ENCODE measurements around the gene GOLGA5.
"Not testable (repeated sequence)": the region's sequence is repeated elsewhere in the genome, so short reads cannot be mapped to it uniquely, and the experiment has no call there.

Gene GOLGA5

GRCh38 chr14:92780444-92781232 lies 13.5 kb upstream of the GOLGA5 start:
- DNase-seq (ENCODE audit: low read depth in 2 of 2) = no peak

GRCh38 chr14:92781350-92781749 lies 12.8 kb upstream of the GOLGA5 start:
- no peak for DNase-seq (ENCODE audit: low read depth in 2 of 2)

DNA sequence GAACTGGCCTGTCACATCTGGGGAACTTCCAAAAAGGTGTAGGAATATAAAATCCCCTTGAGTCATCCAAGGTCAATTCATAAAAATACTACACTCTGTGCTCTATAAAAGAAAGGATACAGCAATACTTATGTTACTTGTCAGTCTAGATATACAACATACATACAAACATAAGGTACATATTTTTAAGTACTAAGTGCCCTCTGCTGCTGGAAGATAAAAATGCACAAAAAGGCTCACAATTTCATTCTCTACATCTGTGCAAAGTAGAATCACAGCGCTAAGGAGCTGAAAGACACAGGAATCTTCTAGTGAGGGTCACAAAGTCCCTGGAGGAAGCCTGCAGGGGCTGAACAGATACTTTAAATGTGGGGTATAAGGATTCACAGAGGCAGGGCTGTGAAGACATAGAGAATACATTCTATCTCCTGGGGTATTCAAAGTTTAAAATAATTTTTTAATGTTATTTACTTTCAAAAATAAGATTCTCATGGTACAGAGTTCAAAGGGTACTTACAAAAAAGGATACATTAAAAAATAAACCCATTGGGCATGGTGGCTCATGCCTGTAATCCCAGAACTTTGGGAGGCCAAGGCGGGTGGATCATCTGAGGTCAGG lies 10.2 kb upstream of the GOLGA5 start:
- no peak for DNase-seq (ENCODE audit: low read depth in 2 of 2)

- peak in 1 of 2 experiments; percentile 41 for DNase-seq (ENCODE audit: low read depth in 2 of 2)
Measured at GRCh38 chr14:92785667-92786426, 8.3 kb upstream of the GOLGA5 start.

- no peak for DNase-seq (ENCODE audit: low read depth in 2 of 2)
Measured at GRCh38 chr14:92786427-92786756, 7.7 kb upstream of the GOLGA5 start.

- DNase-seq (ENCODE audit: low read depth in 2 of 2) = no peak
Measured at GRCh38 chr14:92787554-92787953, 6.6 kb upstream of the GOLGA5 start.

DNA sequence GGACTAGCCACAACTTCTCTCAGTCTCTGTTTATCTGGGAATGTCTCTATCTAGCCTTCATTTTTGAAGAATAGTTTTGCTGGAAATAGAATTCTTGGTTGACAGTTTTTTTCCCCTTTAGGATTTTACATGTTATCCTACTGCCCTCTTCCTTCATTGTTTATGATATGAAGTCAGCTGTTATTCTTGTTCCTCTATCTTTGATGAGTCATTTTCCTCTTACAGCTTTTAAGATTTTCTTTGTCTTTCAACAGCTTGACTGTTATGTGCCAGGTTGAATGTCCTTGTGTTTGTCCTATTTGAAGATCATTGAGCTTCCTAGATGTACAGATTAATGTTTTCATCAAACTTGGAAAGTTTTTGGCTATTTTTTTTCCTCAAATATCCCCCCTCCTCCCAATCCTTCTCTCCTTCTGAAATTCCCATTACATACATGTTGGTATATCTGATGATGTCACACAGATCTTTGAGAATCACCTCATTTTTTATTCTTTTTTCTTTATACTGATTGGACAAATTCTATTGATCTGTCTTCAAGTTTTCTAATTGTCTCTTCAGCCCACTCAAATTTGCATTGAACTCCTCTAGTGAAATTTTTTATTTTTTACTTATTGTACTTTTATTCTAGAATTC lies 4.5 kb upstream of the GOLGA5 start:
- no peak for DNase-seq (ENCODE audit: low read depth in 2 of 2)

DNA sequence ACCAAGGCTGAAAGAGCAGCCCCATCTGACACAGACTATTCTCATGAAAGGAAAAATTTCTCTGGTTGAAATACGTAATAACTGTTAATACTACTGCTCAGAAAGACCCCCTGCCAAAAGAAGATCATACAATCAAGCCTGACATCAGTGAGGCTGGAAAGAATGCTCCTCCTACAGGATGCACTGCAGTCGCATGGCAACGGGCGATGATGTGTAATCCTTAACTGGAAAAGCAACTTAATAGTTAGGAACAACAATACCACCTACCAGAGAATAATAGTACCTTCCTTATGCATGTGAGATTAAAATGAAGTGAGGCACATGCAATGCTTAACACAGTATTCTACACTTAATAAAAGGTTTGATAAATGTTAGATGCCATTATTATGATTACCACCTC lies 1.2 kb upstream of the GOLGA5 start:
- no peak for DNase-seq (ENCODE audit: low read depth in 2 of 2)

DNA sequence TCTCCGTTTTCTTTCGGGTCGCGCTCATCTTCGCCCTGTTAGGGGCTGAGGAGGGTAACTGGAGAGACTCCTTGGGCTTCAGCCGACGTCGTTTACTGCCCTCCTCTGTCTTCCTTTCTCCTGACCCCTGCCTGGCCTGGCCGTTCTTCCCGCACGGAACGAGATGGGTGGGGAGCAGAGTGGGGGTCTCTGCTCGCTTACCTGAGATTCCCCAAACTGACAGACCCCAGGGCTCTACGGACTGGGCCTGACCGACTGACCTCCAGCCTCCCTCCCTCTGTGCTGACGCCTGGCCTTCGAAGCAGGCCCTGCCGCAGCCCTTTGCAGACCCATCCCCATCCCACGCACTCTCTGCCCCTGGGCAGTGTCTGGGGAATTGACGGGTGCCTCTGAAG lies 439 bp downstream of the GOLGA5 start:
- DNase-seq (ENCODE audit: low read depth in 2 of 2) = no peak

GRCh38 chr14:92794961-92795360 lies 856 bp downstream of the GOLGA5 start:
- DNase-seq (ENCODE audit: low read depth in 2 of 2) = no peak

DNA sequence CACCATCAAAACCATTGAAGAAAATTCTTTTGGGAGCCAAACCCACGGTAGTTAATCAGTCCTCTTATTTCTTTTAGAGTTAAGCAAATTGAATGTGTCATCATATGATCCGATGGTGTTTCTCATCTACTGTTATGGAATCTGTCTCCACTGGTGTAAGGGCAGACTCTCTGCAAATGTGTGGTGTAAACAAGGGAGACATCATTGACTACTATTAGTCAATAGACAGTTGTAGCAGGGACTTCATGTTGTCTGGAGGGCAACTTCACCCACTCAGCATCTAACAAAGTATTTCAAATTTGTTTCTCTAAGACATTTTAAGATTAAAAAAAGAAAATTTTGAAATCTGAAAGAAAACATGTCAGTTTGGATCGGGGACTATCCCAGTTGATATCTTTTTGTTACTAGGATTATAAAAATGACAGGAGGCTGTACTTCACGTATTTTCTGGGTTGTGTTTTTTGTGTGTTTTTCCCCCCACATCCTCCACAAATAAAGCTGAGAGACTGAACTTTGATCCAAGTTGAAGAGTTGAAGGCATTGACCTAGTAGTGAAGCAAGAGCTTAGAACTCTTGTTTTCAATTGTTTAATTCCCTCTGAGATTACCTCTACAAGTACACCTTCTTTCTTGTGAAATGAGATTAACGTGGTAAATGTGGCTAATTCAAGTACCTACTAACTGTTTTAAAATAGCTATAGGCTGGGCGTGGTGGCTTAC lies 4.0 kb downstream of the GOLGA5 start:
- no peak for DNase-seq (ENCODE audit: low read depth in 2 of 2)

DNA sequence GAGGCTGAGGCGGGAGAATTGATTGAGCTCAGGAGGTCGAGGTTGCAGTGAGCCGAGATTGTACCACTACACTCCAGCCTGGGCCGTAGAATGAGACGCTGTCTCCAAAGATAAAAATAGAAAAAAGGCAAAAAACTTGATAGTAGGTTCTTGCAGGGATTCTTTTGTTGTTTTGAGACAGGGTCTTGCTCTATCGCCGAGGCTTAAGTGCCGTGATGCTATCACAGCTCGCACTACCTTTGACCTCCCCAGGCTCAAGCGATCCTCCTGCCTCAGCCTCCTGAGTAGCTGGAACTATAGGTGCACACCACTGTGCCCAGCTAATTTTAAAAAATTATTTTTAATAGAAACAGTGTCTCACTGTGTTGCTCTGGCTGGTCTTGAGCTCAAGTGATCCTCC lies 4.7 kb downstream of the GOLGA5 start:
- DNase-seq (ENCODE audit: low read depth in 2 of 2) = no peak

DNA sequence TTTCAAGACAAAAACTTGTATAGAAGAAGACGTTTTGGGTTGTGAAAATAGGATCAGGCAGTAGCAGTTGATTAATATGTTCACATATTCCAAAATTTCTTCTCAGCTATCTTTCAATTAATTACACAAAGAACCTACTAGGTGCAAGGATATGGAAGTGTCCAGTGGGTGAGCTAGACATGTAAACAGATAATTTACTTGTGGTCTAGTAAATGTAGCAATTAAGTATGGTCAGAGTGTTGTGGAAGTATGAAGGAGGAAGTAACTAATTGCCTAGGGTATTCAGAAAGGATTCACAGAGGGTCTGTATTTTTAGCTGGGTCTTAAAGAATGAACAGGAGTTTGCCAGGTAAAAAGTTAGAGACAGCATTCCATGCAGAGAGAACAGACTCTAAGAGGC lies 5.9 kb downstream of the GOLGA5 start:
- DNase-seq (ENCODE audit: low read depth in 2 of 2) = no peak

- DNase-seq (ENCODE audit: low read depth in 2 of 2) = no peak
Measured at GRCh38 chr14:92800525-92800924, 6.4 kb downstream of the GOLGA5 start.

DNA sequence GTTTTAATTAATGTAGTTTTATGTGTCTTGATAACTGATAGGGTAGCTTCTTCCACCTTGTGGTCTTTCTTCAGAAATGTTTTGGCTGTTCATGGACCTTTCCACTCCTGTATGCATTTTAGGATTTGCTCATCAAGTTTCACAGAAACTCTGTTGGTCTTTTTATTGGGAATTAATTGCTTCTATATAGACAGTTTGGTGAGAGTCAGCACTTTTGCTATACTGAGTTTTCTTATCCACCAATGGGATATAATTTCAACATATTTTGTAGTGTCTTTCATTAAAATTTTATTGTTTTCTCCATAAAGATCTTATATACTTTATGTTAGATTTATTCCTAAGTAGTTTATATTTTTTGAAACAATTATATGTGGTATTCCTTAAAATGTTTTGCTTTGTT lies 7.8 kb downstream of the GOLGA5 start:
- DNase-seq (ENCODE audit: low read depth in 2 of 2) = no peak

- DNase-seq (ENCODE audit: low read depth in 2 of 2) = no peak
Measured at GRCh38 chr14:92802678-92803077, 8.6 kb downstream of the GOLGA5 start.

DNA sequence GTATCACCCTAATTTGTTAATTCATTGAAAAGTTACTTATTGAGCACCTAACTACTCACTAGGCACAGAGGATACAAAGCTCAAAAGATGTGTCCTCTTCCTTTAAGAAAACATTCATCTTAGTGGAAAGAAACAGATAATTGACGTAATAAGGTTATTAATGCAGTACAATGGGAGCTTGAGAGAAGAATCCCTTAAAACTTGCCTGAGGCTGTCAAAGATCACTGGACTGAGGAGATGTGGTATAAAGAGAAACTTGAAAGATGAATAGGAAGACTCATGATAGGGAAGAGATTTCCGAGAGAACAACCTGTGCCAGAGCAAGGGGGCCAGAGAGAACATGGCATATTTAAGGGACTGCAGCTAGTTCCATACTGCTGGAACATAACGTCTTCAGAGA lies 19.1 kb downstream of the GOLGA5 start:
- DNase-seq (ENCODE audit: low read depth in 2 of 2) = no peak

DNA sequence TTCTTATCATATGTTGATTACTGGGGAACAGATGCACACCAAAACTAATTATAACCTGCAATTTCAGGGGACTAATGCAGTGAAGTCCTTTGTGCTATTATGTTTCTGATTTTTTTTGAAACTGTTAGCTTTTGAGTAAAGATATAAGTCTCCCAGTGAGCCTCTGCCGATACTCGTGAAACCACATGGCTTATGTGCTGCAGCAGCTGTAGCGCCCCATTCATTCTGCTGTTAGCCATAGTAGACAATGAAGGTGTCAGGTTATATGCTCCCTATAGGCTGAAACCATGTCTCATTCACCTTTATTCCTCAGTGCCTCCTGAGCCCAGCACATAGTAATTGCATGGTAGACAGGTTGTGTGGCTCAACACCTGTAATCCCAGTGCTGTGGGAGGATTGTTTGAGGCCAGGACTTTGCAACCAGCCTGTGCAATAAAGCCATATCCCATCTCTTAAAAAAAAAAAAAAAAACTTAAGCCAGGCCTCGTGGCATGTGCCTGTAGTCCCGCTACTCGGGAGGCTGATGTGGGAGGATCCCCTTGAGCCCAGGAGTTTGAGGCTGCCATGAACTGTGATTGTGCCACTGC lies 25.0 kb downstream of the GOLGA5 start:
- no peak for DNase-seq (ENCODE audit: low read depth in 2 of 2)

DNA sequence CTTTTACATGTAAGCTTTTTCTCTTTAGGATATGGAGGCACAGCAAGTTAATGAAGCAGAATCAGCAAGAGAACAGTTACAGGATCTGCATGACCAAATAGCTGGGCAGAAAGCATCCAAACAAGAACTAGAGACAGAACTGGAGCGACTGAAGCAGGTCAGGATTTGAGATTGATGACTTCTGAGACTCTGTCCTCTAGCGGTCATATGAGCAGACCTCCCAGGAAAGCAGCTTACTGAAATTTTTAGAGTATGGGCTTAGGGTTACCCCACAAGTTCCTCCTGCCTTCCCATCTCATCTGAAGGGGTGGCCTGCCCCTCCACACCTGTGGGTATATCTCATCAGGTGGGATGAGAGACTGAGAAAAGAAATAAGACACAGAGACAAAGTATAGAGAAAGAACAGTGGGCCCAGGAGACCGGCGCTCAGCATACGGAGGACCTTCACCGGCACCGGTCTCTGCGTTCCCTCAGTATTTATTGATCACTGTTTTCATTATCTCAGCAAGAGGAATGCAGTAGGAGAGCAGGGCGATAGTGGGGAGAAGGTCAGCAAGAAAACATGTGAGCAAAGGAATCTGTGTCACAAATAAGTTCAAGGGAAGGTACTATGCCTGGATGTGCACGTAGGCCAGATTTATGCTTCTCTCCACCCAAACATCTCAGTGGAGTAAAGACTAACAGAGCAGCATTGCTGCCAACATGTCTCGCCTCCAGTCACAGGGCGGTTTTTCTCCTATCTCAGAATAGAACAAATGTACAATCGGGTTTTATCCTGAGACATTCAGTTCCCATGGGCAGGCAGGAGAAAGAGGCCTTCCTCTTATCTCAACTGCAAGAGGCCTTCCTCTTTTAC lies 25.8 kb downstream of the GOLGA5 start:
- not testable (repeated sequence) for DNase-seq (ENCODE audit: low read depth in 2 of 2)

- DNase-seq (ENCODE audit: low read depth in 2 of 2) = not testable (repeated sequence)
Measured at GRCh38 chr14:92820536-92820840, 26.4 kb downstream of the GOLGA5 start.

- no peak for DNase-seq (ENCODE audit: low read depth in 2 of 2)
Measured at GRCh38 chr14:92830902-92831301, 36.8 kb downstream of the GOLGA5 start.
